K562 (cell line): ENCODE results near the gene LRP10. TPM values are rescaled to one million over a fixed set of nuclear protein-coding genes. Genes with fewer than 3 reads are reported as not detected.
A peak's percentile ranks its signal among the peaks of the same experiment; 100 is the strongest.

Source experiments
- CBX5 ChIP-seq: IDR thresholded peaks from 2 replicates; pipeline ENCODE4 v1.6.1; 2014; ENCODE audit warnings: low read depth, borderline replicate concordance
- CCAR2 ChIP-seq: fragments of 200-400 bp; formaldehyde crosslinking; IDR thresholded peaks from 2 replicates; pipeline ENCODE4 v1.6.1; 2017; ENCODE audit warnings: mild to moderate bottlenecking, low read depth, low read length
- CREB1 ChIP-seq, 2 experiments: sonication (generic) in 1 of 2; formaldehyde crosslinking in 1 of 2; IDR thresholded peaks; 2 replicates each; pipeline versions ENCODE4 v1.6.1 to v1.8.0; 2012 to 2022; ENCODE audit warnings: inconsistent platforms in 1 of 2, mild to moderate bottlenecking in 1 of 2, missing genetic modification reagents in 1 of 2, moderate library complexity in 1 of 2
- CREB3L1 ChIP-seq: fragments of 450-650 bp; IDR thresholded peaks from 2 replicates; pipeline ENCODE4 v1.6.1; 2014; ENCODE audit warnings: low read depth, mild to moderate bottlenecking, moderate library complexity, borderline replicate concordance
- FOXJ2 ChIP-seq: fragments of 200-800 bp; sonication (Bioruptor generic); IDR thresholded peaks from 2 replicates; pipeline ENCODE4 v1.6.1; 2016; ENCODE audit warnings: missing genetic modification characterization, missing compliant biosample characterization
- HDAC6 ChIP-seq: IDR thresholded peaks from 2 replicates; pipeline ENCODE4 v1.6.1; 2012; ENCODE audit warnings: low read depth, mild to moderate bottlenecking, control low read depth, inconsistent platforms, low read length, moderate library complexity
- MAFG ChIP-seq: fragments of 450-650 bp; conservative IDR thresholded peaks from 2 replicates; pipeline ENCODE4 v1.6.1; 2016; ENCODE audit warnings: missing genetic modification characterization, missing compliant biosample characterization
- MCM5 ChIP-seq: fragments of 450-650 bp; IDR thresholded peaks from 2 replicates; pipeline ENCODE4 v1.6.1; 2016; ENCODE audit warnings: low read depth
- NCOR1 ChIP-seq: fragments of 450-650 bp; IDR thresholded peaks from 2 replicates; pipeline ENCODE4 v1.6.1; 2016; ENCODE audit warnings: mild to moderate bottlenecking, moderate library complexity
- NONO ChIP-seq, 2 experiments: fragments of 200-400 bp in 1 of 2; fragments of 450-650 bp in 1 of 2; formaldehyde crosslinking in 1 of 2; IDR thresholded peaks; 2 replicates each; pipeline ENCODE4 v1.6.1; 2017; ENCODE audit warnings: low read depth in 2 of 2, mild to moderate bottlenecking in 2 of 2, moderate library complexity in 2 of 2, low read length in 1 of 2
- NR2C1 ChIP-seq, 2 experiments: fragments of 450-650 bp; IDR thresholded peaks; 2 replicates each; pipeline ENCODE4 v1.6.1; 2017; ENCODE audit warnings: mild to moderate bottlenecking in 2 of 2, antibody characterized with exemption in 1 of 2, inconsistent platforms in 1 of 2, missing compliant biosample characterization in 1 of 2, missing genetic modification characterization in 1 of 2
- PML ChIP-seq: IDR thresholded peaks from 2 replicates; pipeline ENCODE4 v1.6.1; 2012; ENCODE audit warnings: low read length, inconsistent platforms
- POLR2AphosphoS2 ChIP-seq: IDR thresholded peaks from 2 replicates; pipeline ENCODE4 v1.6.1; 2012; ENCODE audit warnings: low read length, improper control_type of control experiment
- SP2 ChIP-seq: IDR thresholded peaks from 2 replicates; pipeline ENCODE4 v1.6.1; 2011; ENCODE audit warnings: mild to moderate bottlenecking, low read depth, low read length, moderate library complexity; ENCODE audit not compliant: poor library complexity, severe bottlenecking; ENCODE audit errors: extremely low read depth
- SRSF1 ChIP-seq: fragments of 200-400 bp; formaldehyde crosslinking; IDR thresholded peaks from 2 replicates; pipeline ENCODE4 v1.6.1; 2017; ENCODE audit warnings: mild to moderate bottlenecking, low read depth, low read length, moderate library complexity
- TFE3 ChIP-seq: fragments of 450-650 bp; formaldehyde crosslinking; IDR thresholded peaks from 2 replicates; pipeline ENCODE4 v1.4.0; 2020; ENCODE audit warnings: mild to moderate bottlenecking, mixed read lengths
- ZBTB17 ChIP-seq: fragments of 450-650 bp; formaldehyde crosslinking; IDR thresholded peaks from 2 replicates; pipeline ENCODE4 v1.4.0; 2020; ENCODE audit warnings: mild to moderate bottlenecking
- ZBTB43 ChIP-seq: sonication (generic); formaldehyde crosslinking; IDR thresholded peaks from 2 replicates; pipeline ENCODE4 v1.8.0; 2023; ENCODE audit warnings: mild to moderate bottlenecking, missing genetic modification reagents
- polyA plus RNA-seq, 8 experiments: library from polyadenylated mRNA; depleted of rRNA in 4 of 8; stranded (reverse) in 5 of 8; unstranded in 3 of 8; fragments of >200 nt; fragmentation: Nextera tagmentation in 2 of 8; fragmentation: Illumina TruSeq in 1 of 8; extraction: Ambion mirVana in 2 of 8; extraction: Trizol in 1 of 8; gene quantifications; 2 replicates each; pipeline versions ENCODE4 v1.2.1 to v1.2.3, GENCODE V29; 2011 to 2014; ENCODE audit warnings: inconsistent platforms in 1 of 8, missing spikeins in 1 of 8
- total RNA-seq, 7 experiments: library from RNA; depleted of rRNA in 6 of 7; stranded (reverse); fragments of >200 nt in 6 of 7; fragmentation: Illumina TruSeq in 2 of 7; extraction: Trizol in 2 of 7; gene quantifications; 2 replicates each; pipeline versions ENCODE4 v1.2.1 to v1.2.3, GENCODE V29; 2011 to 2021; ENCODE audit warnings: low replicate concordance in 1 of 7
- TF ChIP-seq, protein P1 (sequence below): fragments of 250-450 bp; sonication (Bioruptor Pico); IDR thresholded peaks from 2 replicates; pipeline ENCODE4 v1.4.0; 2020; ENCODE audit warnings: mild to moderate bottlenecking, moderate library complexity

LRP10 gene
- total and polyA plus RNA-seq, 9 of the 15 experiments (the other 6 are each of a cell fraction or from before 2014, with no cell fraction given) = 1.3 to 45.5 (median 10.9) TPM

- TF ChIP-seq ZBTB17 (CRISPR knock-in tag) (no peak), CREB1 (IDR thresholded peaks at IDR 0.05) (no peak), CREB1 (CRISPR knock-in tag; IDR thresholded peaks at IDR 0.05) (peak; percentile 63; the same call in 1 of the 2 replicates), SP2 (no peak), NR2C1 (IDR thresholded peaks at IDR 0.05) (no peak), NR2C1 (tag; IDR thresholded peaks at IDR 0.05) (peak; percentile 38; the same call in 1 of the 2 replicates), ZBTB43 (CRISPR knock-in tag) (0 out of 2 replicates have a peak, but pooled peaks have one; percentile 71), SRSF1 (no peak), CCAR2 (no peak), CREB3L1 (0 out of 2 replicates have a peak, but pooled peaks have one; percentile 12), MCM5 (no peak), CBX5 (no peak), TFE3 (no peak), POLR2AphosphoS2 (no peak), NONO (IDR thresholded peaks at IDR 0.05; ENCODE audit: low read depth in 2 of 2, low read length in 1 of 2) (no peak), NCOR1 (0 out of 2 replicates have a peak, but pooled peaks have one; percentile 15), FOXJ2 (tag) (no peak), PML (peak; percentile 55; the same call in 1 of the 2 replicates), HDAC6 (no peak), MAFG (tag) (no peak)
- TF ChIP-seq, protein P1, sequence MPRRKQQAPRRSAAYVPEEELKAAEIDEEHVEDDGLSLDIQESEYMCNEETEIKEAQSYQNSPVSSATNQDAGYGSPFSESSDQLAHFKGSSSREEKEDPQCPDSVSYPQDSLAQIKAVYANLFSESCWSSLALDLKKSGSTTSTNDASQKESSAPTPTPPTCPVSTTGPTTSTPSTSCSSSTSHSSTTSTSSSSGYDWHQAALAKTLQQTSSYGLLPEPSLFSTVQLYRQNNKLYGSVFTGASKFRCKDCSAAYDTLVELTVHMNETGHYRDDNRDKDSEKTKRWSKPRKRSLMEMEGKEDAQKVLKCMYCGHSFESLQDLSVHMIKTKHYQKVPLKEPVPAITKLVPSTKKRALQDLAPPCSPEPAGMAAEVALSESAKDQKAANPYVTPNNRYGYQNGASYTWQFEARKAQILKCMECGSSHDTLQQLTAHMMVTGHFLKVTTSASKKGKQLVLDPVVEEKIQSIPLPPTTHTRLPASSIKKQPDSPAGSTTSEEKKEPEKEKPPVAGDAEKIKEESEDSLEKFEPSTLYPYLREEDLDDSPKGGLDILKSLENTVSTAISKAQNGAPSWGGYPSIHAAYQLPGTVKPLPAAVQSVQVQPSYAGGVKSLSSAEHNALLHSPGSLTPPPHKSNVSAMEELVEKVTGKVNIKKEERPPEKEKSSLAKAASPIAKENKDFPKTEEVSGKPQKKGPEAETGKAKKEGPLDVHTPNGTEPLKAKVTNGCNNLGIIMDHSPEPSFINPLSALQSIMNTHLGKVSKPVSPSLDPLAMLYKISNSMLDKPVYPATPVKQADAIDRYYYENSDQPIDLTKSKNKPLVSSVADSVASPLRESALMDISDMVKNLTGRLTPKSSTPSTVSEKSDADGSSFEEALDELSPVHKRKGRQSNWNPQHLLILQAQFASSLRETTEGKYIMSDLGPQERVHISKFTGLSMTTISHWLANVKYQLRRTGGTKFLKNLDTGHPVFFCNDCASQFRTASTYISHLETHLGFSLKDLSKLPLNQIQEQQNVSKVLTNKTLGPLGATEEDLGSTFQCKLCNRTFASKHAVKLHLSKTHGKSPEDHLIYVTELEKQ = no peak
Measured at GRCh38 chr14:22886500-22887259, 15.1 kb downstream of the LRP10 start (continued).
